ENCODE results near the gene ROCK1.

GRCh38 chr18:21109936-21110712, 1.5 kb downstream of the ROCK1 start:
- TF ChIP-seq GATA2 (IDR thresholded peaks at IDR 0.05; ENCODE audit: low read depth, low read length) = no peak
- TF ChIP-seq GATA3 (IDR thresholded peaks at IDR 0.05; ENCODE audit: low read depth, low read length) = no peak

Measured in SH-SY5Y (cell line).